GM04503 (cell line): Measurements from ENCODE around the gene ESR1.
"Not testable (repeated sequence)": the region's sequence is repeated elsewhere in the genome, so short reads cannot be mapped to it uniquely, and the experiment has no call there.

Experiments used
- DNase-seq: peaks from one replicate; pipeline ENCODE4 v3.0.0-alpha.2; 2012; ENCODE audit warnings: low read depth

Gene ESR1

DNA sequence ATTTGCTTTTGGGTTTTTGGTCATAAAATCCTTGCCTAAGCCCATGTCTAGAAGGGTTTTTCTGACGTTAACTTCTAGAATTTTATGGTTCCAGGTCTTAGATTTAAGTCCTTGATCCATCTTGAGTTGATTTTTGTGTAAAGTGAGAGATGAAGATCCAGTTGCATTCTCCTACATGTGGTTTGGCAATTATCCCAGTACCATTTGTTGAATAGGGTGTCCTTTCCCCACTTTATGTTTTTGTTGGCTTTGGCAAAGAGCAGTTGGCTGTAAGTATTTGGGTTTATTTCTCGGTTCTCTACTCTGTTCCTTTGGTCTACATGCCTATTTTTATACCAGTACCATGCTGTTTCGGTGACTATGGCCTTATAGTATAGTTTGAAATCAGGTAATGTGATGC, 86.9 kb downstream of the ESR1 start:
- not testable (repeated sequence) for DNase-seq

DNA sequence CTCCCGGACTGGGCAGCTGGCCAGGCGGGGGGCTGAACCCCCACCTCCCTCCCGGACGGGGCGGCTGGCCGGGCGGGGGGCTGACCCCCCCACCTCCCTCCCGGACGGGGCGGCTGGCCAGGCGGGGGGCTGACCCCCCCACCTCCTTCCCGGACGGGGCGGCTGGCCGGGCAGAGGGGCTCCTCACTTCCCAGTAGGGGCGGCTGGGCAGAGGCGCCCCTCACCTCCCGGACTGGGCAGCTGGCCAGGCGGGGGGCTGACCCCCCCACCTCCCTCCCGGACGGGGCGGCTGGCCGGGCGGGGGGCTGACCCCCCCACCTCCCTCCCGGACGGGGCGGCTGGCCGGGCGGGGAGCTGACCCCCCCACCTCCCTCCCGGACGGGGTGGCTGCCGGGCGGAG, 91.7 kb downstream of the ESR1 start:
- not testable (repeated sequence) for DNase-seq

DNA sequence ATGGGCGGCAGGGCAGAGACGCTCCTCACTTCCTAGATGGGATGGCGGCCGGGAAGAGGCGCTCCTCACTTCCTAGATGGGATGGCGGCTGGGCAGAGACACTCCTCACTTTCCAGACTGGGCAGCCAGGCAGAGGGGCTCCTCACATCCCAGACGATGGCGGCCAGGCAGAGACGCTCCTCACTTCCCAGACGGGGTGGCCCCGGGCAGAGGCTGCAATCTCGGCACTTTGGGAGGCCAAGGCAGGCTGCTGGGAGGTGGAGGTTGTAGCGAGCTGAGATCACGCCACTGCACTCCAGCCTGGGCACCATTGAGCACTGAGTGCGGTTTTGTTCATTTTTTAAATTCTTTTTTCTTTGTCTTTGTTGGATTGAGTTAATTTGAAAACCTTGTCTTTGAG, 92.3 kb downstream of the ESR1 start:
- DNase-seq = not testable (repeated sequence)

DNA sequence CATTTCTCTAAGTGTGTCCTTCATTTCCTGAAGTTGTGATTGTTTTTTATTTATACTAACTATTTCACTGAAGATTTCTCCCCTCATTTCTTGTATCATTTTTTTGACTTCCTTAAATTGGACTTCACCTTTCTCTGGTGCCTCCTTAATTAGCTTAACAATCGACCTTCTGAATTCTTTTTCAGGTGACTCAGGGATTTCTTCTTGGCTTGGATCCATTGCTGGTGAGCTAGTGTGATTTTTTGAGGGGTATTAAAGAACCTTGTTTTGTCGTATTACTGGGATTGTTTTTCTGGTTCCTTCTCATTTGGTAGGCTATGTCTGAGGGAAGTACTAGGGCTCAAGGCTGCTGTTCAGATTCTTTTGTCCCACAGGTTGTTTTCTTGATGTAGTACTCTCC, 92.8 kb downstream of the ESR1 start:
- no peak for DNase-seq

DNA sequence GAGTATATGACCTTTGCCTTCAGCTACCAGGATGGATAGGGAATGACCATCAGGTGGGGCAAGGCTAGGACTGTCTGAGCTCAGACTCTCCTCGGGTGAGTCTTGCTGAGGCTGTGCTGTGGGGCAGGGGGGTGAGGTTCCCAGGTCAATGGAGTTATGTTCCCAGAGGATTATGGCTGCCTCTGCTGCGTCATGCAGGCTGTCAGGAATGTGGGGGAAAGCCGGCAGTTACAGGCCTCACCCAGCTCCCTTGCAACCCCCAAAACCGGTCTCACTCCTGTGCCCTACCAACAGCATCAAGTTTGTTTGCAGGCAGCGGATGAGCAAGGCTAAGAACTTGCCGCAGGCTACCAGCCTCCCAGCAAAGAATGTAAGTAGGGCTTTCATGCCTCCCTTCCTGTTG, 93.5 kb downstream of the ESR1 start:
- no peak for DNase-seq

DNA sequence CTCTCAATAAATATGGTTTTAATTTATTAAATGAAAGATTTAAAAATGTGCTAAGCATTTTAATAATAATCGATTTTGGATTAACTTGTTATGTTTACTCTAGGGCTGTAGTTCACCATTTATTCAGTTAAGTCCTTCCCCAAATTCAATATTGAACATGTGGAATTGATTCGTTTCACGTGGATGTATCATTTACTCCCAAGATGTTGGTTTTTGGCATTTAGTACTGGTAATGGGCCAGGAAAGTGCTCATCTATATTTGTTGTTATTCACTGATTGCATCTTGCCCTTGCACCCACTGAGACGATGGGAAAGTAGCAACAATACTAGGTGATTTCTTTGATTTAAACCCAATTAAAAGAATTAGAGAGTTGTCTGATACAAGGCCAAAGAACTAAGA, 97.1 kb downstream of the ESR1 start:
- DNase-seq = no peak

DNA sequence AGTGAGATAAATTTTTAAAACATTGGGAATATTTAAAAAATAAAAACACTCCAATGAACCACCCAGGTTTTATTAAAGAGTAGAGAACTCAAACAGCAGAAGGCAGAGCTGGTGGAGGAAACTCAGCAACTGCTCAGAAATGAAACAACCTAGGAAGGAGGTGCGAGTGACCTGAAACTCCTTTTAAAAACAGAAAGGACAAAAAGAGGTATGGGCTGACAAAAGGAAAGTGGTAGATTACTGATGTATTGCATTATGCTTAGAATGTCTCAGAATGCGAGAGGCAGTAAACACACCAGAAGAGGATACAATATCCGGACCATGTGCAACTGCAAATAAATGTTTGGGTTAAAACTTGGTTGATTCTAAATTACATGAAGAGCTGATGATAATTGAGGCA, 97.6 kb downstream of the ESR1 start:
- no peak for DNase-seq

DNA sequence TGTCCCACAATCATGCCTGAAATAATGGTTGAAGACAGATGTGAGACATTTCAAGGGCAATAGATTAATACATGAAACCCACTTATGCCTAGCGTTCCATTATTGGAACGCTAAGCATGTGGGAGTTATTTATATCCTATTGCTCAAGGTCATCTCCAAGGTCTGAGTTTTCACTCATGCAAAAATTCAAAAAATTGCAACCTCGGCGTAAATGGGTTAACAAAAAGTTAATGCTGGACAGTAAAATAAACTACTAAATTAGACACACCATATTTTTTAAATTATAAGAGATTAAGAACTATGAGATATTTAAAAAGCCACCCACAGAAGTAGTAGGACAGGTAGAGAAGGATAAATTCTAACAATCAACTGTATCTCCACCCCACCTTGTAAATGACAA, 98.4 kb downstream of the ESR1 start:
- no peak for DNase-seq

DNA sequence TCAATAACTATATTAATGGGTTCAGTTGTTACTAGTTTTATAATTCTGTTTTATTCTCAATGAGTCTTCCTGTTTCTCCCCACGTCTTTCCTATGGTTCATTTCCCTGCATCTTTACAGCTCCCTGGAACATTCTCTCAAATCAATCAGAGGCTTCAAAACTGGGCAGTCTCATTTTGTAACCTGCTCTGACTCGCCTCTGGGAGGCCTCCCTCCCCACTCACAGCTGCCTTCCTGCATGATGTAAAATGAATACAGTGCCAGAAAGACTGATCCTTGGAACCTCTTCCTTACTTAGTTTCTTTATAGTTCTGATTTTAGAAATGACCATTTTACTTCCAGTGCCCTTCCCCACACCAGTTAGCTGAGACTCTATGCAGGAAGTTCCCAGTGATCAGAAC, 103.9 kb downstream of the ESR1 start:
- DNase-seq = no peak

DNA sequence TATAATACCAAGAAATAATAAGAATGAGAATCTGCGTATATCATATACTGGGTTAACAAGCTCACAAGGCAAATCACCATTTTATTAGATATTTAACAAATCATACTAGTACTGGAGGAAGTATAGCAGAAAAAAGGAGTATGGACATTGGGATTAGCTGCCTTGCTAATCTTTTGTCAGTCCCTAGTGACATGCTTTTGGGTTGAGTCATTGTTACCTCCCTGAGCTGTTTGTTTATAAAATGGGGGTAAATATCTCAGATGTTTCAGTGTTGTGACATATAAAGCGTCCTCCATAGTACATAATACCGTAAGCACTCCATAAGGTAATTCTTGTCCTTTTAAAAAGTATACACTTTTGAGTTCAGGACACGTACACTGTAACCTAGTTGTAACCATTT, 107.0 kb downstream of the ESR1 start:
- no peak for DNase-seq

DNA sequence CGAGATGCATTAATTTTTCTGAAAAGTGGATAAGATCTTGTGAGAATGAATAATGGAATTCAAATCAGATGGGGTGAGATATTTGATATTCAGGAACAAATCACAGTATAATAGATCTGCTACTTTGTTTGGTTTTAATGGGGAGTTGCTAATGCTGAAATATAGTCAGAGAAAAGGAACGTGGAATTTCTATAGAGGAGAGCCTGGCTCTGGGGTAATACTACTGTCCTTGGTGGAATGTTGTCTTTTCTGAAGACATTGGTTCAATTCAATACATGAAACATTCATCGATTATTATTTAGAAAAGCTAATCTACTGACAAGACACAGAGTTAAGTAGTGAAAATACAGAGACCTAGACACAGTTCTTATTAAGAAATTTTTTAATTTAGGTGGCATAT, 108.6 kb downstream of the ESR1 start:
- DNase-seq = no peak

DNA sequence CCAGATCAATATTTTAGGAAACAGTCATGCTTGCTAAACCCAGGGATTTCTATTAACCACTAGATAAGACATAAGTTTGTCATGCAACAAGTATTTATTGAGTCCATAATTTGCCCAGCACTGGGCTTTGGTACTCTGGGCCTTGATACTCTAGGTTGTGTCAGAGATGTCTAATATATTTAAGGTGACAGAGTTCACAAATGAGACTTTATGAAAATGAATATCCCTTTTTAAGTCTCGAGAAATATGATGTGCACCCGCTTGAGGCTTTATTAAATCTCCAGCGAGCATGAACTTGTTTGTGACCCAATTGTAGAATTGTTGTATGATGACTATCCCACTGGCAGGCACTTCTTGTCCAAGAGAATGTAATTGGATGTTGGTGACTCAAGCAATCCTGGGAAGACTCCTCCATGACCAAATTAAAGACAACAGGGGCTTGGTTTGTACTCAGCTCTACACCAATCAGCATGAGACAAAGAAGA, 109.2 kb downstream of the ESR1 start:
- DNase-seq = peak; percentile 16

DNA sequence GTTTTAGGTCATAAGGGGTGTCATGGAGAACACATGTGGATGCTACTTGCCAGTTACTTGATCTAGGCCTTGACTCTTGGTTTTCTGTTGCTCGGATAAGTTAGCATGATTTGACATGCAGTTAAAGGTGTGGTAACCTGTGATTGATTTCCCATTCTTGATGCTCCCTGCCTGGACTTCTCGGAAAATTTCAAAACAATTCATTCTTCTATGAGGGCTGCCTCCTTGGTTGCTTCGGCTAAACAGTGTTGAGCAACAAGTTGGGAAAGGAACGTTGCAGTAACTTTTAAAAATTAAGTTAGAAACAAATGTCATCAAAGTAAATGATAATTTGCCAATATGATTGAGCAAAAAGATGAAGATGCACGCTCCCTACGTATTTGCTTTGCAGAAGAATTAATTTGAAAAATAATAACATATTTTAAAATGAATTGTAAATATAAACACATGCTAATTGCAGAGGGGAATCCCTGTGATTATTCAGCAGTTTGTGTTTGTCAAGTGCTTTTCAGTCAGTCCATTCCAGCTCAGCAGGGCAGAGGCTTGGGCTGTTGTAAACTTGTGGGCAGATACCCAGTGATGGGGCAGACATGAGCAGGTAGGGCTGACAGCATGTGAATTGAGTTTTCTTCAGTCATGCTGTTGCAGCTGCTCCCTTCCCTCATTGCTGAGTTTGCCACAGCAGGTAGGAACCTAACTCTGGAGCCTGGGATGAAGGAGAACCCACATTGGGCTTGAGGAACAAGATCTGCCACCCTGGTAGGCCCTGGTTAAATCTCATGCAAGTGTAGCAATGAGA, 110.2 kb downstream of the ESR1 start:
- DNase-seq = no peak

DNA sequence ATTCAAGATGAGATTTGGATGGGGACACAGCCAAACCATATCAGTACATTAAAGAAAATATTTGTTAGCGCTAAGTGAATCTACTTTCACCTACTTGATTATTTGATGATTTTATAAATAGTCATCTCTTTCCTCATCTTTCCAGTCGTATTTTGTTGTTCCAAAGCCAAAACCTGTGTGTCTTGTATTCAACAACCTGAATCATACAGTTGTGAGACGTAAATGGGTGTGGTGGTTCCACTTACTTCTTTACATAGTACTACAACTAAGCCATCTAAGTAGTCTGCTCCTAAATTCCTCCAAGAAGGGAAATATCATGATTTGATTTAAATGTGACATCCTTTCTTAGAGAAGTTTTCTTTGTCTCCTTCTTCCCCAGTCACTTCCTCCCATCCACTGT, 132.8 kb downstream of the ESR1 start:
- DNase-seq = no peak

DNA sequence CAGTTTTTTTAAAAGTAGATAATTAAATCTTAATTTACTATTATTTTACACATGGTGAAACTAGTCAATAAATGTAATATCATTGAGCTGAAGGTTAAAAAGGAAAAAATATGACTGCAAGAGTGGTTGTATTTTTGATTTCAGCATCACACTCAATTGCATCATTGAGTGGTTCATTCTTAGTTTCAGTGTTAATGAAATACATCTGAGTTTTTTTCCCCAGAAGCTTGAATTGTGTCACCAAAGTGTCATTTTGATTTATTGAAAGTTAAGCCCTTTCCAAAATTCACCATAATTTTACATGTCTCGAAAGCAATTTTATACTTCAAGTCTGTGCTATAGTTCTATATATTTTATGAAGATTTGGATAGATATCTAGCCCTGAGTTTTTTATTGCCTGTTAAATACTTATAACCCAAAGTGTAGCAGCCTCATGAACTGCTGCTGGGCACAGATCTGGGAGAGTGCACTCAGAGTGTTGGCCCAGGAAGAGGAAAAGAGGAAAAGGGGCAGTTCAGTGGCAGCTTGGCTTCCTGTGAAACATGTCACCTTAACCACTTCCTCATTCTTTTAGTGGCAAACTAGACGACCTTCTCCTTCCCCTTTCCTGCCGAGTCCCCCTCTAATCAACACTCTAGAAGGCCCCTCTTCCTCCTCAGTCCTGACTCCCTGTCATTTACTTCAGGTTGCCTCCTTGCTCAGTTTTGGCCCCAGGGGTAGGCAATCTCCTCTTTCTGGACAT, 140.7 kb downstream of the ESR1 start:
- no peak for DNase-seq

DNA sequence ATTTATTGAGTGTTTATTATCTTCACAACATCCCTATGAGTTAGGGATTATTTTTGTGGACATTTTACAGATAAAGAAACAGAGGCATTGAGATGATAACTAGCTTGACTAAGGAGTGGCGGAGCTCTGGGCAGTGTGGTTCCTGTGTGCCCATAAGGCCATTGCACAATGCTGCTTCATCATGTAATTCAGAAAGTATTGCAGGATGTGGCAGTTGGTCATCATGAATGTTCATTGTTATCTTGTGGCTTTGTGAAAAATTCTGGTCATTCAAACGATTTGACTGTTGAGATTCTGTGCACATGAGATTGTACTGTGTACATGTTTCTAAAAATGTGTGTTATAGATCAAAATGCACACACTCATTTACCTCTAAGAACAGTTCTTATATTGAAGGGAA, 150.8 kb downstream of the ESR1 start:
- peak; percentile 15 for DNase-seq

DNA sequence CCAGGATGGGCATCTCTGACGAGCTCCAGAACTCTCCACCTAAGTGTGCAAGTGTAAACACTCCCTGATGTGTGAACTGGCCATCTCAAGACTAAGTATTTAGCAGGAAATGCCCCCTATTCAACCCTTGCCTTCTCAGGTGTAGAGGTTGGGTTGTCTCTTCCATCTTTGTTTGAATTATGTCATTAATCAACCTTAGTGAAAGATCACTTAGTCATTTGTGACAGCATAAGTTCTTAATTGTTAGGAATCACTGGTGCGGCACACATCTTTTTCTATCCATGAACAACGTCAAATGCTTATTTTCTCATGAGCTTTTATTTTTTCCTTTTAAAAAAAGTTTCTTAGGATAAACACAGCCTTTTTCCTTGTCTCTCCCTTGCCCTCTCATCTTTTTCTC, 151.6 kb downstream of the ESR1 start:
- no peak for DNase-seq

DNA sequence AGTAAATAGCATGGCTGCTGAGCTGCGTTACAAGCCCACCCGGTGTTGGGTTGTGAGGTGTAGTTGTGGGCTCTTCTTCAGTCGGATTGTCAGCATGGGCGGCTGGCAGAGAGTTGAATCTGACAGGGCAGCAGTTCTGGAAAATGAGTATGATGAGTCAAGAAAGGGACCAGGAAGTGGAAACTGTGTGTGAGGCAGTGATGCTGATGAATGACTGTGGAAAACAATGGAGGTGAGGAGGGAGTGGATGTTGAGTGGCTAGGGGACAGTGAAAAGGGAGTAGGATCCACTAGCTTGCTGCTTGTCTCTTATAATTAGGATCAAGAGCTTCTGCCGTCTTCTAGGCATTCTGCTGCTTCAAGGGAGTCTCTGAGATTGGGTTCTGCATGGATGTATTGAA, 154.3 kb downstream of the ESR1 start:
- no peak for DNase-seq

DNA sequence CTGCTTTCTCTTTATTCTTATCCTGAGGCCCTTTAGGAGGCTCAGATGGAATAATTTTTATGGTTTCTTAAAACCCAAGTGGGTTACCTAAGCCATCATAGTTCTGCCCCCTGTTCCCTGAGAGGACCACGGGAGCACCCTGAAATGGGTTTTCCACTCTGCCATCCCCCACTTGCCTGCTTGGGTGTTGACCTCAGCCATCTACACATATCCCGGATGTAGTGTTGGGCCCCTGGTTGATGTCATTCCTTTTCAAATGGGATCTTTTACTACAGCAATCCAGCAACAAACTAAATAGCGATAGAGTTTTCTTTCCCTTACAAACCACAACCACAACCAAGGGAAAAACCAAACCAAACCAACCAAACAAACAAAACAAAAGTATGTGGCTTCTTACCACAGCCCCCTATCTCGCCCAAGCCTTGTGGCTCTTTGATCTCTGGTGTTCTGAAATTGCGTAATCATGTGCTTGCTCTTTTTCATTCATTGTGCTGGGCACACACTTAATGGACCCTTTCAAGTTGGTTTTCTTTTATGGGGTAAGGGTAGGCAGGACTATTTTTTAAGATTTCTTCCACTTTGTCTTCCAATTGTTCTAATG, 154.9 kb downstream of the ESR1 start:
- peak; percentile 4 for DNase-seq

DNA sequence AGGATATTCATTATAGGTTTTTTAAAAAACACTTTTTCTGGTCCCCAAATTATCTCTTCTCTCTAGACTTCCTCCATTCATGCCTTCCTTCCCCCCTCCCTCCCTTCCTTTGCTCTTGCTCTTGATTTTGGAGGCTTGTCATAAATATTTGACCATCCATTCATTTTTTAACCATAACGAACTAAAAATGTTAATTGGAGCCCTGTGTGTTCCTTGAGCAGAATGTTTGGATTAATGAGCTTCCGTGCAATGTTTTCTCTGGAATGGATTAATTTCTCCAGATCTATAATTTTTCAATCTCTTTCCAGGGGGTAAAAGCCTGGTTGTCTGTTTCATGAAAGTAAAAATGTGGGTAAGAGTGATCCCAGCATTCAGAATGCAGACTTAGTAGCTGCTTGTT, 155.5 kb downstream of the ESR1 start:
- no peak for DNase-seq

DNA sequence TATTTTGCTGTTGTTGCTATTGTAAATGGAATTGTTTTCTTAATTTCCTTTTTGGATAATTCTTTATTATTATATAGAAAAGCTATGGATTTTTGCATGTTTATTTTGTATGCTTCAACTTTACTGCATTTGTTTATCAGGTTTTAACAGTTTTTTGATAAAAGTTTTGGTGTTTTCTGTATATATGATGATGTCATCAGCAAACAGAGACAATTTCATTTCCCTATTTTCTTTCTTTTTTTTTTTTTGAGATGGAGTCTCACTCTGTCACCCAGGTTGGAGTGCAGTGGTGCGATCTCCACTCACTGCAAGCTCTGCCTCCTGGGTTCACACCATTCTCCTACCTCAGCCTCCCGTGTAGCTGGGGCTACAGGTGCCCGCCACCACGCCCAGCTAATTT, 156.9 kb downstream of the ESR1 start:
- DNase-seq = not testable (repeated sequence)

DNA sequence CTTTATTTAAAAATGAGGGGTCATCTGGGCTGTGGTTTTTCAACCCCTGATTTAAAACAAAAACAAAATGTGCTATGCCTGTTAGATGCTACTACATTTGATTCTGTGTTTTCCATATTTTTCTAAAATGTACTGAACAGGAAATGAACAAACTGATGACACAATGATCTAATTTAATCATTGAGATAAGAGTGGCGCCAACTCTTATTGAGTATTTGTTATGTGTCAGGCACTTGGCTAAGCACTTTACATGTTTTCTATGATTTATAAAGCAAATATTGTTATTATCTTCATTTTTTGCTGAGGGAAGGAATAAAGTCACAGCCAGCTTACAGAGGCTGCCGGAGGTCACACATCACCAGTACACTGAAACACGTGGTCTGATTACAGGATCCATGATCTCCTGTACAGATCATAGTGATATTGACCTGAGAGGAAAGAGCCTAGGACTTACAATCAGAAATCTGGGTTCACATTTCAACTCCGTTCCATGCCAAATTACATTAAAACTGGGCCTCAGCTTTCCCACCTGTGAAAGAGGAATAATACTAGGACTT, 166.7 kb downstream of the ESR1 start:
- no peak for DNase-seq

DNA sequence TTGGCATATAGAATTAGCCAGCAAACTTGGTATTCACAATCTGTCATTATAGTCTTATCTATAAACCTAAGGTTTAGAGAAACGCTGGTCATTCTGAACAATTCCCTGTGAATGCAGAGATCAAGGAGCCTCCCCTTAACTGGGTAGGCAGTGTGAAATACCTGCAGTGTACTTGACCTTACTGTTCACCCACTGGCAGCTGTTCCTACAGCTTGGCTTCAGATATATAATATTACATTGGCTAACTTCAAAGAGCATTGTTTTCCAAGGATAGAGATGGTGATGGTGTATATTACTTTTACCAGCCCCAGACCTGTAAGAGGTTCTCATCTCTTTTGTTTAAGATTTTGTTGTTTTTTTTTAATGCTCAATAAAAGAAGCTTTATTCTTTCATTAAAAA, 168.3 kb downstream of the ESR1 start:
- DNase-seq = no peak
